Stimulated activated CD4-positive, alpha-beta T cell treated with anti-CD3 and anti-CD28 coated beads, Interleukin-4, amount 100 ng/mL, for 4 hours (primary cell): ENCODE data around the gene MYL12A.
A peak's percentile ranks its signal among the peaks of the same experiment; 100 is the strongest.
"Not testable (repeated sequence)": the region's sequence is repeated elsewhere in the genome, so short reads cannot be mapped to it uniquely, and the experiment has no call there.

Source experiments
- DNase-seq, 2 experiments: peaks; one replicate each; pipeline ENCODE4 v3.0.0-alpha.2; 2020

MYL12A gene

GRCh38 chr18:3247240-3248061, at the start of gene MYL12A:
MYL12A (plus strand) TSS chr18:3247801; CDS start chr18:3253248, 5,447 bp downstream.
- peak; percentile 90 to 94 for DNase-seq

GRCh38 chr18:3198260-3198860, 49.2 kb upstream of the MYL12A start:
- not testable (repeated sequence) for DNase-seq

GRCh38 chr18:3199942-3200645, 47.5 kb upstream of the MYL12A start:
- no peak for DNase-seq

GRCh38 chr18:3205239-3205638, 42.4 kb upstream of the MYL12A start:
- no peak for DNase-seq

GRCh38 chr18:3207565-3207964, 40.0 kb upstream of the MYL12A start:
- DNase-seq, result no peak

GRCh38 chr18:3209859-3210569, 37.6 kb upstream of the MYL12A start:
- DNase-seq, result no peak

GRCh38 chr18:3211236-3211992, 36.2 kb upstream of the MYL12A start:
- no peak for DNase-seq

- DNase-seq, result no peak
These were observed 34.9 kb upstream of the MYL12A start for GRCh38 chr18:3212657-3213056.

- DNase-seq, result no peak
These were observed 34.1 kb upstream of the MYL12A start for GRCh38 chr18:3213300-3214059.

GRCh38 chr18:3214855-3215637, 32.6 kb upstream of the MYL12A start:
- DNase-seq, result no peak

- DNase-seq, result no peak
These were observed 30.6 kb upstream of the MYL12A start for GRCh38 chr18:3216987-3217386.

- no peak for DNase-seq
These were observed 29.5 kb upstream of the MYL12A start for GRCh38 chr18:3217948-3218647.

- DNase-seq, result no peak
These were observed 28.8 kb upstream of the MYL12A start for GRCh38 chr18:3218819-3219218.

GRCh38 chr18:3219241-3219630, 28.4 kb upstream of the MYL12A start:
- DNase-seq, result no peak

GRCh38 chr18:3219631-3220335, 27.8 kb upstream of the MYL12A start, which contains the start of gene MYOM1:
MYOM1 (minus strand) TSS chr18:3219968; CDS start chr18:3215223, 4,745 bp downstream.
- DNase-seq, result no peak

- not testable (repeated sequence) for DNase-seq
These were observed 26.7 kb upstream of the MYL12A start for GRCh38 chr18:3220868-3221267.

- no peak for DNase-seq
These were observed 26.1 kb upstream of the MYL12A start for GRCh38 chr18:3221496-3221895.

GRCh38 chr18:3223356-3223755, 24.2 kb upstream of the MYL12A start:
- DNase-seq, result no peak

GRCh38 chr18:3224223-3224622, 23.4 kb upstream of the MYL12A start:
- DNase-seq, result no peak
